Measurements from ENCODE around the gene USP24.
"Not testable (repeated sequence)": the region's sequence is repeated elsewhere in the genome, so short reads cannot be mapped to it uniquely, and the experiment has no call there.

The USP24 gene

DNA sequence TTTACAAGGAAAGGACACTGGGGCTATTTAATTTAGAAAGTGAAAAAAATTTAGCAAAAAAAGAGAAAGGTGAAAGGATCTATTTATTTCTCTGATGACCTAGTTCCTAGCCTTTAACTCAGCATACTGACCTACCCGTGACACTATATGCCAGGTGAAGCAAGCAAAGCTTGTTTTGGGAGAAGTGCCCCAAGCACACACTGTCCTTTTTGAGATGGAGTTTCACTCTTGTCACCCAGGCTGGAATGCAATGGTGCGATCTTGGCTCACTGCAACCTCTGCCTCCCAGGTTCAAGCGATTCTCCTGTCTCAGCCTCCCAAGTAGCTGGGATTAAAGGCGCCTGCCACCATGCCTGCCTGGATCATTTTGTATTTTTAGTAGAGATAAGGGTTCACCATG, 14.6 kb upstream of the USP24 start:
- not testable (repeated sequence) for DNase-seq (ENCODE audit: low spot score)

DNA sequence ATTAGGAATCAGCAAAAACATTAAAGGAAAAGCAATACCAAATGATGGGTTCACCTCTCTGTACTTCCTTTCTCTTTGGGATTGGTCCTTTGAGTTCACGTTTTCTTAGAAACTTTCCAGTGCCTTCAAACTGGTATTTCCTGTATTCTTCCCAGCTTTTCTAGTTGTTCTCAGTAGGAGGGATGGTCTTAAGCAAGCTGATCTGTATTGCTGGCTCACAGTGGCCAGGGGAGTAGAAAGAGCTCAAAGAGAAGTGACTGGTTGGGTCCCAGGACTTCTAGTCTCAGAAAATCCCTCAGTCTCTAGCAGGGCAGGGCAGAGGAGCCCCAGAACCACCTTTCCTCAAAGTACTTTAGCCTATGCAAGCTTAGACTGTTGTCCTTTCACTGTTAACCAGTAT, 10.1 kb upstream of the USP24 start:
- DNase-seq (ENCODE audit: low spot score): no peak

DNA sequence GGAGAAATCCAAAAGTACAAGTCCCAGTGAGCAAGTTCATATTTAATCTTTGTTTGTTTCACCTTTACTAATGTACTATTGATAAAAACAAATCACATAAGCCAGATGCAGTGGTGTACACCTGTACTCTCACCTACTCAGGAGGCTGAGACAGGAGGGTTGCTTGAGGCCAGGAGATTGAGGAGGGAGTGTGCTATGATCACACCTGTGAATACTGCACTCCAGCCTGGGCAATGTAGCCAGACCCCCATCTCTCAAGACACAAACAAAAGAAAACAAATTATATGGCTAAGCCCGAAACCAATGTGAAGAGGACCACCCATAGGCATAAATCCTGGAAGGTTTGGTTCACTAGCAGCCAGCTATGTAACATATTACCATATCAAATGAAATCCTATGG, 9.6 kb upstream of the USP24 start:
- no peak for DNase-seq (ENCODE audit: low spot score)

DNA sequence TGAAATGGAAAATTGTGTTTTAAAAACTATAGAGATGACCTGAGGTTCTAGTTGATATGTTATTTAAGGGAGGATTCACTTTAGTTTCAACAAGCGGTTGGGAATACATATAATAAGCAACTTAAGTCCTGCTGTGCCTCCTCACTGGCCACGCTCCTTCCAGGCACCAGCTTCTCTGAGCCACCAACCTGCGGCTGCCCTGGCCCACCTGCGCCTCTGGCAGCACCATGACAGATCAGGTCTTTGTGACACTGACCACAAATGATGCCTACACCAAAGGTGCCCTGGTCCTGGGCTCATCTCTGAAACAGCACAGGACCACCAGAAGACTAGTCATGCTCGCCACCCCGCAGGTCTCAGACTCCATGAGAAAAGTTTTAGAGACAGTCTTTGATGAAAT, 7.0 kb upstream of the USP24 start:
- no peak for DNase-seq (ENCODE audit: low spot score)

DNA sequence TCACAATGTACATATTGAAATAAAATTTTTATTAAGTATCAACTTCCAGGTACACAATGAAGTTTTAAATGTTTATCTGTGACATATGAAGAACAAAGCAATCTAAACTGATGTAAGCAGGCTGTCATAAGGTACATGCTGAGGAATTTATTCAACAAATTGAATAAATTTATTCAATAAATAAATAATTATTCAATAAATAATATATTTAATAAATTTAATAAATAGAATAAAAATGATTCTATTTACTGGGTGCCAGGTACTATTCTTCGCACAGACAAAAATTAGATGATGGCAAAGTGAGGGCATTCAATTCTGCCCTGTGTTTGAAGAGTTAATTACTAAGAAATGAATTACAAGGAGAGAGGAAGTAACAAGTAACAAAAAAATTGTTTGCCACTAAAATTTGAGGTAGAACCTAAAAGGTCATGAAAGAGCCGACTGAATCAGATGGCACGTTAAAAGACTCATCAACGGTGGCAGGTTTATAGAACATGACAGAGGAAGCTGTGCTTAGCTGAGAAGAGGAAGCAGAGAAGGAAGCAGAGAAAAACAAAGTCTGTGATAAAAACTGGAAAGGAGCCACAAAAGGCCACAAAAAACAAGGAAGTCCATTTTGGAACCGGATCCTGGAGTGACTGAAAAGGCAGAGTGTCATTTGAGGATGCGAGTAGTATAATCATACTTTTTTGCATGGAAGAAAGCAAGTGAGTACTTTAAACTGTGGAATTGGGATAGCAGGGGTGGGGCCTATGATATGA, 2.2 kb upstream of the USP24 start:
- peak; percentile 47 for DNase-seq (ENCODE audit: low spot score)

DNA sequence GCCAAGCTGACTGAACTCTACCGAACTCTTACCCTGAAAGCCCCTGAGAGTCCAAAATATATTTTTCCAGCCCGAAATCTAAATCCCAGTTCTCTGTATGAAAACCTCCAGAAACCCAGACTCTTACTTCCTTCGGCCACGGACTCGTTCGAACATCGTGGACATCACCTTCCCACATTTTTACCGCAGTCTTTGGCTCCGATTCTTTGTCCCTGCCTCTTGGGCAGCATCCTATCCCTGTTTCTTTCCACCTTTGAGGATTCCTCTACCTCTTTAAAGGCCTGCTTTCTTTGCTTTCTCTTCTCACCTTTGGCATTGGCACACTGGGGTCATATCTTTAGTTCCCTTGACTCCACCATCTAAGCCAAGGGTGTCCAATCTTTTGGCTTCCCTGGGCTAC, 932 bp upstream of the USP24 start:
- DNase-seq (ENCODE audit: low spot score): peak; percentile 54

DNA sequence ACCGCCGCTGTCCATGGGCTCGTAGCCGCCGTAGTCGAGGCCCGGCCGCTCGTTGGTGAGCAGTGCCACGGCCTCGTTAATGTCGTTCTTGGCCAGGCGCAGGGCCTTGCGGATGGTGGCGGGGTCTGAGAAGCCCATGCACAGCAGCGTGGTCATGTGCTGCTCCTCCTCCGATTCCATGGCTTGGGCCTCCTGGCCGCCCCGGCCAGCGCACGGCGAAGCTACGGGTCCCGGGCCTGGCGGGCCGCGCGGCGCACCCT, 300 bp downstream of the USP24 start:
- DNase-seq (ENCODE audit: low spot score): no peak

DNA sequence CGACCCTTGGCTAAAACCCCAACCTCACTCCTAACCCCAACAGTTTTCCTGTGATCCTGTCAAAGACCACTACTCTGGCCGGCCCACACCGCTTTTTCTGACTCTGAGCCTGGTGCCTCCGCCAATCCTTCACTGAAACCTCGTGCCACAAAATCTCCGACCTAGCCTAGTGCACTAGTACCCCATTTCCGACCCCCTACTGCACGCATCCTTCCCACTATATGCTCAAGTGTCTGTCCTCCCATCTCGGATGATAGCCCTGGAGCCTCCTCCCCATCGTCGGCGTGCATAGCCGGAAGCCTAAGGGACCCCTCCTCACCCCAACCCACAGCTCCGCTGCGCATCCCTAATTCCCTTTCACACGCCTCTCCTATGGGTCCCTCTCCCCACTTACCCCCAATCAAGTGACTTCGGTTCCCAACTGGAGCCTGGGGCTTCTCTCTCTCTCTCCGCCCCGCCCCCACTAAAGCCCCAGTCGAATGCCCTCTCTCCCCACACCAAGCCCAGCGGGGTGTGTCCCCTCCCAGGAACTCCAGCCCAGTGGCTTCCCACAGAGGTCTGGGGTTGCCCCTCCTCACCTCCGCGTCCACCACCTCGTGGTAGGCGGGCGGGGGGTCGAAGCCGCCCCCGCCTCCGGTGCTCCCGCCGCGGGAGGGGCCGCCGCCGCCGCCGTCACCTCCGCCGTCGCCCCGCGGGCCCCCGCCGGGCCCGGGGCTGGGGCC, 791 bp downstream of the USP24 start:
- DNase-seq (ENCODE audit: low spot score): peak; percentile 62

DNA sequence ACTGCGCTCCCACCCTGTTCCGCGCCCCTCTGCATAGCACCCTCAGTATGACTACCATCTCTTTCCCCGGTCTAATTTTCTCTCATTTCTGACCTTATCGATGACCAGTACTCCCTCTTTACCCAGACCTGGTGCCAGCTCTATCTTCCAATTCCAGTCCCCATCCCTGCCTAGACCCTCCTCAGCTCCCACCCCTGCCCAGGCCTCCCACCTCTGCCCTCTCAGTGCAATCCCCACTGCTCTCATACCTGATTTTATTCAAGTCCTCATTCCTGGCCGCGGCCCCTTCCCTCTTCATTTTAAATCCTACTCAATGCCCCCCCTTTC, 1.3 kb downstream of the USP24 start:
- DNase-seq (ENCODE audit: low spot score): peak; percentile 47

DNA sequence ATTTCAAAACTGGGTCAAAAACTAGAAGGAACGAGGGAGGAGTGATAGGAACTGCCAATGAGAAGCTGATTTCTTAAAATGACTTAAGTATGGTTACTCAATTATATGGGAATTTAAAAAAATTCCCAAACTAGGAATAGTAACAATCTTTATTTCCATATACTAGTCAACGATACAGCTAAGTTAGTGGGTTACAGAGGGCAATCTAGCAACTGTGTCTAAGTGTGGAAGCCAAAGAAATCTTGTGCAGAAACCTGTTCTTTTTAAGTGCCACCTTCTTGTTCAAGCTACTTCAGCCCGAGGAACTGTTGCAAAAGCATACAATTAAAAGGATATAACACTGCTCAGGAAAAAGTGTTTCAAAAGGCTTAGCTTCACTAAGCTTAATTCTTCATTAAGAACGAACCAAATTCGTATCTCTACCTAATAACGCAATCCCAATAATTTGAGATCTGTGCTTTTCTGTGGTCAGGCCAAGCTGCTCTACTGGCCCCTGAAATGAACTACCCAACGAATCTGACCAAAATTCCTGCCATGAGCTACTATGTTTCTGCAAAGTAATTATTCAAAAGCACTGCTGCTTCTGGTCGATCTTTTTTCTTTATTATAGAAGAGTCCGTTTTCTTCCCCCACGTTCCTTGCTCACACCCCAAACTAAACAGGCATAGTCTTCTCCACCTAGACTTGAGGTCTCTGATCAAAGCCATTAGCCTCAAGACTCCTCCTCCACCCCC, 1.8 kb downstream of the USP24 start:
- peak; percentile 51 for DNase-seq (ENCODE audit: low spot score)

DNA sequence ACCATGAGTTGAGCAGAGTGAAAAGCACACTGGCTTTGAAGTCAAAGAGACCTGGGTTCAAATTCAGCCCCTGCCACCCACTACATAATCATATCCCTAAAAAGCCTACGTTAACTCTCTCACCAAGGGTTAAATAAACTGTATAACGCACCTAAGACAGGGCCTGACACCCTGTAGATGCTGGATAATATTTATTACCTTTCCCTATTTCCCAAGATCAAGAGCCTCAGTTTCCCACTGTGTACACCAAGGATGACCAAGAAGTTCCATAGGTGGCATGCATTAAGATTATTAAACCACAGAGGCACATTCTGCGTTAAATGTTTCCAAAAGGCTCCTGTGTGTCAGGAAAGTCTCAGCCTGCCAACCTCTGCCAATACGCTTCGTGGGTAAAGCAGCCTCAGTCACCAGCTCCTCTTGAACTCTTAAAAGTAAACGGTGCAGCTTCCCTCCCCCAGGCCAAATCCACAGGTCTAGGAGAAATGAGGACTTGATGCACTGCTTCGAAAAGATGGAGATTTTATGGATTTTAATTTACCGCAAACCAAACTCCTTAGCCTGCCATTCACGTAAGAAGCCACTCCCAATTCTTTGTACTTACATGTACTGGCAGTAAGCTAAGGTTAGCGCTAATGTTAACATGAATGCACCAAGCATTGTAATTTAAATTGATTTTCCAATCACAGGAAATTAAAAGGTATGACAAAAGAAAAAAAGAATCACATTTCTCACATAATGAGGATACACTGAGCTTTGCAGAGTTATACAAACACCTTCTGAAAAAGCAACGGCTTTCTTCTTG, 2.6 kb downstream of the USP24 start:
- DNase-seq (ENCODE audit: low spot score): peak; percentile 58

DNA sequence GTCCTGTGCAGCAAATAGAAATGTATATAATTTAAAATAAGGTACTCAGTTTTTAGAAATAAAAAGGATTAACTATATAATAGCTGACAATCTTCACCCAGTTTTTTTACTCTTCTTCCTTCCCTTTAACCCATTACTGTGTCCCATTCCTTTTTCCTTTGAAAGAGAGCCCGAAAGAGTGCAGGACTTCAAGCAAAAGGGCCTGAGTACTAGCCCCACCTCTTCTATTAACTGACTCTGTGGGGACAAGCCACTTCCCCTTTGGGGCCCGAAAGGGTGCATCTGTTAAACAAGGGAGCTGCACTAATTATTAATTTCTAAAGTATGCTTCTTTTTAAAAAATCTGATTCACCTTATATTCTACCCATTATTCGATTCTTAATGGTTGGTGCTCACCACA, 3.3 kb downstream of the USP24 start:
- peak; percentile 58 for DNase-seq (ENCODE audit: low spot score)

DNA sequence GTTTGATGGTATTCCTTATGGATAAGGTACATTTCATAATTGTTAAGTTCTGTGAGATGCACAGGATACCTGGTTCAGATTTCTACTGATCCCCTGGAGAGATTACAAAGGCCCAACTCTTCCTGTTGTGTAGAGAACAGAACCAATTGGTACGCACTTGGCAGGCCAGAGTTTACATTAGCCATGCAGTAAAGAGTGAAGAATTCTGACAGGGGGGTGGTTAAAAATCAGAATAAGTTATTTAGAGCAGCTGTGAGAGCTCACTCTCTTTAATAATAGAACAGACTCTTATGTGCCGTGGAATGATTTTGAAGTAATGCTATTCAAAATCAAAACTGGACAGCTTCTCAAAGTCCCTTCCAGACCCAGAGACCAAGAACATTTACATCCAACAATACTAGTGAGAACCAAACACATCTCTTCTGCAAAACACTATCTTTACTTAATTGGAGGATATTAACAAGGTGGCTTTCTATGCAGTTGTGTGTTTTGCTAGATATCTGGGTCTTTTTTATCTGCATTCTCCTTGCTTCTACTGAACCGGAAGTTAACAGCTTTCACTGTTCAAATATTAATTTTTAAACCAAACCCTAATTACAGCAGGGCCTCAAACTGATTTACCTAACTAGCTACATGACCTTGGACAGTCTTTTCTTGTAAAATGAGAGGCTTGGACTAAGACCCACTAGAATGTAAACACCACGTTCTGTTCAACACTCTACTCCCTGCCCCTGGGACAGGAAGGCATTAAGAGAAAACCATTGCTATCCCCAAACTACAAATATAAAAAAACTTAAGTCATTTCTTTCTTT, 4.0 kb downstream of the USP24 start:
- DNase-seq (ENCODE audit: low spot score): peak; percentile 53

DNA sequence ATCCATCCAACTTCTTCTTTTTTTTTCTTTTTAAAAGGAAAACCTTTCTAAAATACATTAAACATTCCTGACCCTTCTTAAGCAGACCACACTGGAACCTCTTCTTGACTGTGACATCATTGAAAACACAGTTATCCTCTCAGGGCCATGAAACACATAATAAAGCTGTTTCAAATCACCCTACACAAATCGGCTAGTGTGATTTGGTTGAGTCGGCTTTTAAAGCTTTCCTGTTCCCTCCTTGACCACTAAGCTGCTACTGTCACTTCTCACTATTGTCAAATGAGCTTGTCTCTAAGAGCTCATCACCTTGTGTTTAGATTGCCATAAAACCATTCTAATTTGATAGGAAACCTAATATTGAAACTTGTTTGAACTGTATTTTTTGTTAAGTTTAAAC, 5.9 kb downstream of the USP24 start:
- peak; percentile 49 for DNase-seq (ENCODE audit: low spot score)

DNA sequence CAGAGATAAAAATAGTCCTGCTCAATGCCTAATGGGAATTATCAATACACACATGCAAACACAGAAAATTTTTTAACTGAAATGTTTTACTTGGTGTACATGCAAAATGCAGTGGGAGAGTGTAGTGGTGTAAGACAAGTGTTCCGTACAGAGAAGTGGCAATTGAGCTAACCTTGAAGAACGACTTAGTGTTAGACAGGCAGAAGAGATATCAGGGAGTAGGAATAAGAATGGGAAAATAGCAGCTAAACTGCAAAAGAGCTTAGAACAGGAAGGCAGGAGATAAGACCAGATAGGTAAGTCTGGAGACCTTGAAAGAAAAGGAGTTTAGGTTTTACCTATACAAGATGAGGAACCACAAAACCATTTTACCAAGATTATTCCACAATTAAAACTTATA, 9.0 kb downstream of the USP24 start:
- DNase-seq (ENCODE audit: low spot score): no peak

DNA sequence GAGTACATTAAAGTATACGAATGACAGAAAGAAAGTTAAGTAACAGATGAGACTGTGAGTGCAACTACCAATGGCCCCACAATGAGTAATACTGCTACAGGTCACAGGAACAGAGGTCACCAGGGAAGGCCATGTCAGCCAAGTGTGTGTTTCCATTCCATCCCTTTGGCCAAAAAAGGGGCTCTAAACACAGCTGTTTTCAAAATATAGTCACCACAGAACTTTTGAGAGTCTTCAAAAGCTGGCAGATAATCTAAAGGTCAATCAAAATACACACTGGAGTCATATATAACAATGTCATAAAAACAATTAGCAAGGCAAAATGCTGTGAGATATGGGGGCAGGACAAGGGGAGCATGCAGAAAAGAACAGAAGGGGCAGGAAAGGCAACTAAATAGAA, 10.2 kb downstream of the USP24 start:
- DNase-seq (ENCODE audit: low spot score): peak; percentile 34

DNA sequence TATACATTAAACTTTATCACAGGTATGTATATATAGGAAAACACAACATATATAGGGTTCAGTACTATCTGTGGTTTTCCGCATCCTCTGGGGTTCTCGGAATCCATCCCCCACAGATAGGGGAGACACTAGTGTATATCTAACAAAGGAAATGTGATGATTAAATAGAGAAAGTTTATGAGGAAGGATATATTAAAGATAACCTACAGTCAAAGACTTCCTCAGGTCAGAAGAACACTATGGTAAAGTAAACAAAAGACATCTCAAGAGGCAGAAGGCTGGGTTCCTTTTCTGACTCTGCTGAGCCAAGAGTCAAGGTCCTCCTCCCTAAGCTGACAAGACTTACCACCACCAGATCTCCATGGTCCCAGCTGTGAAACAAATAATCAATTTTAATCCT, 12.1 kb downstream of the USP24 start:
- DNase-seq (ENCODE audit: low spot score): peak; percentile 39

DNA sequence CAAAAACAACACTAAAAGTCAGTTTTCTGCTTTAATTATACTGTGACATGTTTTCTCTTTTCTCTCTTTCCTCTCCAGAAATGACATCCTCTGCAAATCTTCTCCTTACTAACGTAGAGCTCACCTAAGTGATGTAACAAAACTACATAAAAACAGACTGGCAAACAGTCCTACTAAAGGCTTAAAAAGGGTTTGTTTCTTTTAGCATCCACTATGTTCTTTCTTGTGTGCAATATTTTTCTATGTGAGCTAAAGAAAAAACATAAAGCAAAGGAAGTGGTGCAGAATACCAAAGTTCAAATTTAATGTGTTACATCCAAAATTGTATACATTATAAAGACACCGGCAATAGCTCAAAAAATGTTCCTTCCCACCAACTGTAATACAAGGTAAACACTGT, 14.5 kb downstream of the USP24 start:
- no peak for DNase-seq (ENCODE audit: low spot score)

DNA sequence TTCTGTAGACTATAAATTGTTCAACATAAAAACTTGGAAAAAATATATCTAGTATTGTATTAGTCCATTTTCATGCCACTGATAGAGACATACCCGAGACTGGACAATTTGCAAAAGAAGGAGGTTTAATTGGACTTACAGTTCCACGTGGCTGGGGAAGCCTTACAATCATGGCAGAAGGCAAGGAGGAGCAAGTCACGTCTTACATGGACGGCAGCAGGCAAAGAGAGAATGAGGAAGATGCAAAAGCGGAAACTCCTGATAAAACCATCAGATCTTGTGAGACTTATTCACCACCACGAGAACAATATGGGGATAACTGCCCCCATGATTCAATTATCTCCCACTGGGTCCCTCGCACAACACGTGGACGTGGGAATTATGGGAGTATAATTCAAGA, 15.4 kb downstream of the USP24 start:
- not testable (repeated sequence) for DNase-seq (ENCODE audit: low spot score)

DNA sequence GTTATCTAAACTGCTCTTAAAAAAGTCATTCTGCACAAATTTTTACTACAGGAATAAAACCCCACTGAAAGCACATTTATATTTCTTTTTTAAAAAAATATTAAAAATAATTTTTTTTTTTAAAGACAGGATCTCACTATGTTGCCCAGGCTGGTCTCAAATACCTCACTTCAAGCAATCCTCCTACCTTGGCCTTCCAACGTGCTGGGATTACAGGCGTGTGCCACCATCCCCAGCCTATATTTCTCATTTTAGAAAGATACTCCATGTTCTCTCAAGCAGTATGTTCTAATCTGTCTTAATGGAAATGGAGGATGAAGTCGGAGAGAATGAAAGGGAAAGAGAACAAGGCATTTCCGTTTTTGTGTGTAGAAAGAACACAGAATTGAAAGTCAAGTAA, 17.1 kb downstream of the USP24 start:
- DNase-seq (ENCODE audit: low spot score): no peak

DNA sequence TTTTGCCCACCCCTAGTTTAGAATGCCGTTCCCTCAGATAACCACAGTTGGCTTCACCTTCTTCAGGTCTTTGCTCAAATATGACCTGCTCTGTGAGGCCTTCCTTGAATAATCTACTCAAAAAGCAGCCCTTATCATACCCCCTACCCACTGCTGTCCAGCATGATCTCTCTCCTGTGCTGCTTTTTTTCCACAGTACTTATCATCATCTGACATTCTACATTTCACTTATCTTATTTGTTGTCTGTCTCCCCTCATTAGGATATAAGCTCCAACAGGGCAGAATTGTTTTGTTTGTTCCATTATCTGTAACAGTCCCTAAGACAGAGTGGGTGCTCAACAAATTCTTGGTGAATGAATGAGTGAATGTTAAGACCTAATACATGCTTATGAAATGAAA, 18.1 kb downstream of the USP24 start:
- DNase-seq (ENCODE audit: low spot score): peak; percentile 58
